OCI-LY1 (cell line): ENCODE measurements around the gene WWOX.

ENCODE experiments used
- H2AFZ ChIP-seq: fragments of 200-600 bp; sonication (generic), shearing (Covaris generic); 2 replicates; pipeline ENCODE4 v1.6.0; 2014; ENCODE audit warnings: antibody characterized with exemption, mild to moderate bottlenecking, low read length
- H3F3A ChIP-seq: fragments of 200-600 bp; sonication (generic), shearing (Covaris generic); 2 replicates; pipeline ENCODE4 v1.6.0; 2014; ENCODE audit warnings: mild to moderate bottlenecking, antibody characterized with exemption, low read length, moderate library complexity; ENCODE audit not compliant: insufficient read depth
- H3K27ac ChIP-seq: fragments of 200-600 bp; sonication (generic); 2 replicates; pipeline ENCODE4 v1.5.1; 2014; ENCODE audit warnings: low read length, mixed run types, mild to moderate bottlenecking, low read depth; ENCODE audit not compliant: poor library complexity, severe bottlenecking
- H3K27me3 ChIP-seq: fragments of 200-600 bp; sonication (generic); 2 replicates; pipeline ENCODE4 v1.6.0; 2014; ENCODE audit warnings: antibody characterized with exemption, mild to moderate bottlenecking, low read length, moderate library complexity; ENCODE audit not compliant: insufficient read depth
- H3K36me3 ChIP-seq: fragments of 200-600 bp; sonication (generic); 2 replicates; pipeline ENCODE4 v1.6.1; 2014; ENCODE audit warnings: mild to moderate bottlenecking, antibody characterized with exemption, low read length, moderate library complexity, mixed read lengths; ENCODE audit not compliant: insufficient read depth
- H3K4me1 ChIP-seq: fragments of 200-600 bp; sonication (generic); 2 replicates; pipeline ENCODE4 v1.5.1; 2014; ENCODE audit warnings: mild to moderate bottlenecking, low read length, moderate library complexity; ENCODE audit not compliant: insufficient read depth, severe bottlenecking
- H3K4me2 ChIP-seq: fragments of 200-600 bp; sonication (generic), shearing (Covaris generic); 2 replicates; pipeline ENCODE4 v1.6.1; 2014; ENCODE audit warnings: low read length
- H3K4me3 ChIP-seq: fragments of 200-600 bp; sonication (generic); 2 replicates; pipeline ENCODE4 v1.5.1; 2014; ENCODE audit warnings: low read length, low read depth, mild to moderate bottlenecking, mixed read lengths; ENCODE audit not compliant: poor library complexity, severe bottlenecking
- H3K79me2 ChIP-seq: fragments of 200-600 bp; shearing (Covaris generic); 2 replicates; pipeline ENCODE4 v1.6.1; 2016; ENCODE audit warnings: mixed run types, low read length, mixed read lengths; ENCODE audit not compliant: insufficient read depth
- H3K9ac ChIP-seq: fragments of 200-600 bp; sonication (generic), shearing (Covaris generic); 2 replicates; pipeline ENCODE4 v1.6.1; 2014; ENCODE audit warnings: mild to moderate bottlenecking, low read length, mixed read lengths
- H3K9me2 ChIP-seq: fragments of 200-600 bp; sonication (generic), shearing (Covaris generic); 2 replicates; pipeline ENCODE4 v1.6.1; 2014; ENCODE audit warnings: low read depth, mild to moderate bottlenecking, low read length, mixed read lengths
- H3K9me3 ChIP-seq: fragments of 200-600 bp; shearing (Covaris generic); 2 replicates; pipeline ENCODE4 v1.6.1; 2014; ENCODE audit warnings: low read length, mixed read lengths
- H4K20me1 ChIP-seq: fragments of 200-600 bp; sonication (generic), shearing (Covaris generic); 2 replicates; pipeline ENCODE4 v1.6.0; 2016; ENCODE audit warnings: mild to moderate bottlenecking, low read length; ENCODE audit not compliant: insufficient read depth
- EZH2 ChIP-seq: fragments of 200-600 bp; sonication (generic), shearing (Covaris generic); IDR thresholded peaks from 2 replicates; pipeline ENCODE4 v1.8.0; 2017; ENCODE audit warnings: borderline replicate concordance, mixed run types, mild to moderate bottlenecking, antibody characterized with exemption, low read length, moderate library complexity, mixed read lengths
- TF ChIP-seq, protein P1 (sequence below): fragments of 200-600 bp; sonication (generic), shearing (Covaris generic); IDR thresholded peaks from 2 replicates; pipeline ENCODE4 v1.5.1; 2017; ENCODE audit warnings: mild to moderate bottlenecking, antibody characterized with exemption, low read length, moderate library complexity, mixed read lengths

Gene WWOX

GRCh38 chr16:78289844-78290277 is 190.4 kb downstream of the WWOX start:
- Histone ChIP-seq H3K27me3 (no peaks in the 10 kb centered on the region), H3K27ac (no peak overlapping the region), H3K4me3 (no peak overlapping the region), H3K9me2 (no peaks in the 10 kb centered on the region), H3K79me2 (no peaks in the 10 kb centered on the region), H4K20me1 (no peaks in the 10 kb centered on the region), H2AFZ (no peak overlapping the region), H3K36me3 (no peaks in the 10 kb centered on the region), H3K9ac (no peak overlapping the region), H3K4me2 (no peak overlapping the region), H3F3A (no peaks in the 10 kb centered on the region), H3K4me1 (no peaks in the 10 kb centered on the region), H3K9me3 (no peaks in the 10 kb centered on the region)
- TF ChIP-seq, protein P1, sequence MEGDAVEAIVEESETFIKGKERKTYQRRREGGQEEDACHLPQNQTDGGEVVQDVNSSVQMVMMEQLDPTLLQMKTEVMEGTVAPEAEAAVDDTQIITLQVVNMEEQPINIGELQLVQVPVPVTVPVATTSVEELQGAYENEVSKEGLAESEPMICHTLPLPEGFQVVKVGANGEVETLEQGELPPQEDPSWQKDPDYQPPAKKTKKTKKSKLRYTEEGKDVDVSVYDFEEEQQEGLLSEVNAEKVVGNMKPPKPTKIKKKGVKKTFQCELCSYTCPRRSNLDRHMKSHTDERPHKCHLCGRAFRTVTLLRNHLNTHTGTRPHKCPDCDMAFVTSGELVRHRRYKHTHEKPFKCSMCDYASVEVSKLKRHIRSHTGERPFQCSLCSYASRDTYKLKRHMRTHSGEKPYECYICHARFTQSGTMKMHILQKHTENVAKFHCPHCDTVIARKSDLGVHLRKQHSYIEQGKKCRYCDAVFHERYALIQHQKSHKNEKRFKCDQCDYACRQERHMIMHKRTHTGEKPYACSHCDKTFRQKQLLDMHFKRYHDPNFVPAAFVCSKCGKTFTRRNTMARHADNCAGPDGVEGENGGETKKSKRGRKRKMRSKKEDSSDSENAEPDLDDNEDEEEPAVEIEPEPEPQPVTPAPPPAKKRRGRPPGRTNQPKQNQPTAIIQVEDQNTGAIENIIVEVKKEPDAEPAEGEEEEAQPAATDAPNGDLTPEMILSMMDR: no peak
- TF ChIP-seq EZH2: no peak

DNA sequence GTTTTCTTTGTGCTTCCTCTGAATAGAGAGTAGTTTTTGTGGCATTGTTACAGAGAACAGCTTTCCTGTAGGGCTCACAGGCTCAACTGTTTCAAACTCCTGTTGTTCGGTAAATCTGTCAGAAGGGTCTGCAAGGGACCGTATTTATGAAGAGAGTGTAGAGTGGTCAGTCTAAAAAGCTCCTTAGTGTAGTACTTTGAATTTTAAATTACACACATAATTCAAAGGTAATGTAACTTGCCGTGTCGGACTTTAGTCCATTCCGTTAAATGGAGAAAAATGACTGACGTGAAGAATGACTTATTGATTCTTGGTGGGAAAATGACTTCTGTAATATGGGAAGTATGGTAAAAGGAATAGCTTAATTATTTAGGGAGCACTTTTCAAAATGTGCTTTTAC is 190.9 kb downstream of the WWOX start:
- Histone ChIP-seq H3K4me3 (no peak overlapping the region), H3K27me3 (no peaks in the 10 kb centered on the region), H4K20me1 (no peaks in the 10 kb centered on the region), H3K27ac (no peak overlapping the region), H3K9me3 (no peaks in the 10 kb centered on the region), H3K9ac (no peak overlapping the region), H3K36me3 (no peaks in the 10 kb centered on the region), H3F3A (no peaks in the 10 kb centered on the region), H3K4me1 (no peaks in the 10 kb centered on the region), H3K79me2 (no peaks in the 10 kb centered on the region), H3K9me2 (no peaks in the 10 kb centered on the region), H3K4me2 (no peak overlapping the region), H2AFZ (no peak overlapping the region)
- no peak for TF ChIP-seq EZH2
- TF ChIP-seq, protein P1: no peak

- Histone ChIP-seq H3K36me3 (no peaks in the 10 kb centered on the region), H4K20me1 (no peaks in the 10 kb centered on the region), H3K27me3 (no peaks in the 10 kb centered on the region), H3F3A (no peaks in the 10 kb centered on the region), H3K4me1 (no peaks in the 10 kb centered on the region), H3K9me3 (no peaks in the 10 kb centered on the region), H3K4me3 (no peak overlapping the region), H2AFZ (no peak overlapping the region), H3K4me2 (no peak overlapping the region), H3K9ac (no peak overlapping the region), H3K27ac (no peak overlapping the region), H3K79me2 (no peaks in the 10 kb centered on the region), H3K9me2 (no peaks in the 10 kb centered on the region)
- no peak for TF ChIP-seq EZH2
- TF ChIP-seq, protein P1: no peak
Observed at GRCh38 chr16:78290872-78291591, 191.6 kb downstream of the WWOX start.
